Middle frontal gyrus (tissue), 1 donor: ENCODE results near the gene PDLIM7.
A peak's percentile ranks its signal among the peaks of the same experiment; 100 is the strongest.
"Not testable (repeated sequence)": the region's sequence is repeated elsewhere in the genome, so short reads cannot be mapped to it uniquely, and the experiment has no call there.

Experiments used
- DNase-seq: peaks from one replicate; pipeline ENCODE4 v3.0.0-alpha.2; 2015; ENCODE audit warnings: low spot score; ENCODE audit errors: extremely low spot score

PDLIM7 gene, protein sequence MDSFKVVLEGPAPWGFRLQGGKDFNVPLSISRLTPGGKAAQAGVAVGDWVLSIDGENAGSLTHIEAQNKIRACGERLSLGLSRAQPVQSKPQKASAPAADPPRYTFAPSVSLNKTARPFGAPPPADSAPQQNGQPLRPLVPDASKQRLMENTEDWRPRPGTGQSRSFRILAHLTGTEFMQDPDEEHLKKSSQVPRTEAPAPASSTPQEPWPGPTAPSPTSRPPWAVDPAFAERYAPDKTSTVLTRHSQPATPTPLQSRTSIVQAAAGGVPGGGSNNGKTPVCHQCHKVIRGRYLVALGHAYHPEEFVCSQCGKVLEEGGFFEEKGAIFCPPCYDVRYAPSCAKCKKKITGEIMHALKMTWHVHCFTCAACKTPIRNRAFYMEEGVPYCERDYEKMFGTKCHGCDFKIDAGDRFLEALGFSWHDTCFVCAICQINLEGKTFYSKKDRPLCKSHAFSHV

DNA sequence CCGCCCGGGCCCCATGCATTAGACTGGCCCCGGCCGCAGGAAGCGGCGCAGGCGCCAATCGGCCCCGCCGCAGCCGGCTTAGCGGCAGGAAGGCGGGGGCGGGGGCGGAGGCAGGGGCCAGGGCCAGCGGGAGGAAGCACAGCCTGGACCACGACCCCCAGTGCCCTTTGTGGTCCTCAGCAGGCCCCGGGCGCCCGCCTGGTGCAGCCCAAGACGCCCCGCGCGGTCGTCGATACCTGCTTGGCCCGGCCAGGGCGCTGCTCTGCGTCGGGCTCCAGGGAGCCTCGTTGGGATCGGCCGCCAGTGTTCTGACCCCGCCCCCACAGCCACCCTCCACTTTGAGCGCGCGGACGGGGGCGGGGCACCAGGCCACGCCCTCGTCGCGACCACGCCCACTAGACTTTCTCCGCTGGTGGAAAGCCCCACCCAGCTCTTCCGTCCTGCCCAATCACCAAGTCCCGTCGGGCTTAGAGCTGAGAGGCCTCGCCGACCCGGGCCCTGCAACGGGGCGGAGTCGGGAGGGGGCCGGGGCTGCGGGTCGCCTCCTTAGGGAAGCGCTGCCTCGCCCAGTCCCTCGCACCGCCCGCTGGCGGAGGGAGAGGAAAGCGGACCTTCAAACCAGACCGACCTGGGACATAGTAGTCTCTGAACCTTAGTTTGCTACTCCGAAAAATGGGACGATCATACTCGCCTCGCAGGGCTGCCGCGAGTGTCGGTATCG, at the start of gene PDLIM7:
PDLIM7 (minus strand) TSS at position 313 of the 721 bp plus-strand sequence. CDS start 1,092 bp downstream, outside the sequence.
- peak; percentile 79 for DNase-seq

DNA sequence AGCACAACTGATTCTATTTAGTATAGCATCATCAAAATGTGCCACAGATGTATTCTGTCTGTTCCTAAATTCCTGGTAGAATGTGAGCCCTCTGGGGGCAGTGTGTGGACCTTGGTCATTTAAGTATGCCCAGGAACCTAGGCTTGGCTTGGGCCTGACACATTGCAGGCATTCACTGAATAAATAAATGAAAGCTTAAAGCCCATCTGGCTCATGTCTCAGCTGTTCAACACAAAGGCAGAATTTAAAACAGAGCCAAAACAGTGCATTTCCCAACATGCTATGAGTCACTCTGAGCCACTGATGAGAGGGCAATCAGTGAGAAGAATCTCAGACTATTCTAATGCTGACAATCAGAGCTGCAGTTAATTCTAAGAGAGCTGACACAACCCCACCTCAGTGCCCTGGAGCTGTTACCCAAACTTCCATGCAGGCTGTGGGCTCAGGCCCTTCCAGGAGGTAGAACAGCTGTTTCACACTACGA, 48.9 kb upstream of the PDLIM7 start:
- peak; percentile 57 for DNase-seq

DNA sequence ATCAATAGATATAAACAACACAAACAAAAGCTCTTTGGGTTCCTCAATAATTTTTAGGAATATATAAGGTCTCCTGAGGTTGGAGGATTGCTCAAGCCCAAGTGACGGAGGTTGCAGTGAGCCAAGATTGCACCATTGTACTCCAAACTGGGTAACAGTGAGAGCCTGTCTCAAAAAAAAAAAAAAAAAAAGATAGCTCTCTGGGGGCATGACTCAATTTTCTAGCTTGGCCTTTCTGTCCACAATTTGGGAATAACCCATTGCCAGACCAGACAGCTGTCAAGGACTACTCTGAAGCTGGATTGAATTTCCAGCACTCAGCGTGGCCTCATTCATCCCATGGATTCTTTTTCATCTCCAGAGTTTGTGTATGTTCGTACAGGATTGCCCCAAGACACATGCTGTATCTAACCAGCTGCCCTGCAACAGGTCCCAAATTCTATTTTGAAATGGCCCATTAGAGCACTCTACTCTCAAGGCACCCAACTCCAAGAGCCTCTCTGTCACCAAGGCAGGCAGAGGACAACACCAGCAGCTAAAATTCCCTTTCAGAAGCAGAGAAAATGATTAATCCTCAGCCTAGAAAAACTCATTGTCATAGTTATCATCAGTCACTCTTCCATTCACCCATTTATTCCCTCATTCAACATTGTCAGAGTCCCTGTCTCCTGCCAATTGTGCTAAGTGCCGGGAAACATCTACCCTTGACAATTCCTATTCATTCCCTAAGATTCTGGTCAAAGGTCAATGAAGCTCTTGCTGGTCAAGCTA, 48.3 kb upstream of the PDLIM7 start:
- no peak for DNase-seq

DNA sequence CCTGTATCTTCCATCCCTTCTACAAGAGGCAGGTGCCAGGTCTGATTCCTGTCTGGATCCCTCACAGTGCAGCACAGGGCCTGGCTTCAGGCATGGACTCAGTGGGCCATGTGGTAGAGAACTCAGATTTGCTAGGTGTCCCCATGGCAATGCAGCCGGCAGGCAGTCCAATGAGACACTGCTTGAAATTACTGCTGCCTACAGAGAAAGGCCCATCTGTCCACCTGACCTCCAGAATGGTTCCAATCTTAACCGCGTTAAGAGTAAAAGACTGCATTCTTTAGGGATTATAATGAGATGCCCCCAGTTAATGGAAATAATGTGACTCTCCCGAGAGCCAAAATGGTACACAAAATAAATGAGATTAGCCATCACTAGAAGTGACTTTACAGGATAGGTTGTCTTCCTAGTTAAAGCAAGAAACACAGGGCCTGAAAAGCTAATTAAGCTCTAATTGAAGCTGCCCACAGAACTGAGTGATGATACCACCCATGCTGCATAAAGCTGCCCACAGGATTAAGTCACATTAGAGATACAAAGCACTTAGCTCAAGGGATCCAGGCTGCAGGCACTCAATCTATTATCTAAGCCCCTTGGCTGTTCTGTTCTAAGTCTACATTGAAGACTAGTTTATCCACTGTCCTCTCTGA, 45.5 kb upstream of the PDLIM7 start:
- DNase-seq, result no peak

DNA sequence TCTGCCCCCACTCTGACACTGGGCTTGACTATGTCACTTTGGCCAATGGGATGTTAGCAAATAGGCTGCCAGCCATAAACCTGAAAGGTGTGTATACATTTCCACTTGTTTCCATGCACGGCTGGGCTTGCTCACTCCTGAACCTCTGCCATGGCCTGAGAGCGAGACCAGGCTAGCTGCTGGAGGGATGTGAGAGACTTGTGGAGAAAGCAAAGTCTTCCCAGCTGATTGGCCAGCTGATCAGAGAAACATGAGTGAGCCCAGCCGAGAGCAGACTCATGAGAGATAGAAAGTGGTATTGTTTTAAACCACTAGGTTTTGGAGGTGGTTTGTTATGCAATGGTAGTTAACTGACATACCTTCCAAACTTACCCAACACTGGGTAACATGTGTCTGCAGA, 43.0 kb upstream of the PDLIM7 start:
- no peak for DNase-seq

DNA sequence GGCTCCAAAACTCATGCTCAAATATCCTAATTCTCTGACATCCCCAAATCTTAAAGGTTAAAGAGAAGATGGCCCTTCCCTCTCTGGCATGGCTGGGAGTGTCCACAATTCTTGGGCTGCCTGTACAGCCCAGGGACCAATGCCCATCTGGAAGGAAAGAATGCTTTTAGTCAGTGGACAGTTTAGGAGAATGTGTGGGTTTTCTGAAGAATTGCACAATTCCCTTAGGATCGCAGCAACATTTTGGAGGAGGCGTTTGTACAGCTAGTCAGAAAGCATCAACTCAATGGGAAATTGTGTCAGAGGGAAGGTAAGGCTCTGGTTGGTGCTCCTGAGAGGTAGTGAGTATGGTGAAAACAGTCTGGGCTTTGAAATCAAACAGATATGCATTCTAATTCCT, 42.0 kb upstream of the PDLIM7 start:
- no peak for DNase-seq

DNA sequence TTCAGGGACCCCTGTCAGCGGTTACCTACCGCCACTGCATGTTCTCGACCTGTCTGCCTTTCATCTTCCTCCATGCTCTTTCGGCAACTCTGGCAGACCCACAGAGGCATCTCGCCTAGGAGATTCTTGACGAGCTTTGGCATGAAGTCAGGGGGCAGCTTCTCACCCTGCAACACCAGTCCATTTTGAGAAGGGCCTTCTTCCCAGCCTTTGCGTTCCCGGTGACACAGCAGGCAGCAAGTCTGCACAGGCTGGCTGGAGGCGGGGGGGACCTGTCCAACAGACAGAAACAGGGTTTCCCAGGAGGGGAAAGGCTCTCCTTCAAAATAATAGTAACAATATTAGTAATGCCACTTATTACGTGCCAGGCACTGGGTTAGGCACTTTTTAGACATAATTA, 41.5 kb upstream of the PDLIM7 start:
- no peak for DNase-seq

DNA sequence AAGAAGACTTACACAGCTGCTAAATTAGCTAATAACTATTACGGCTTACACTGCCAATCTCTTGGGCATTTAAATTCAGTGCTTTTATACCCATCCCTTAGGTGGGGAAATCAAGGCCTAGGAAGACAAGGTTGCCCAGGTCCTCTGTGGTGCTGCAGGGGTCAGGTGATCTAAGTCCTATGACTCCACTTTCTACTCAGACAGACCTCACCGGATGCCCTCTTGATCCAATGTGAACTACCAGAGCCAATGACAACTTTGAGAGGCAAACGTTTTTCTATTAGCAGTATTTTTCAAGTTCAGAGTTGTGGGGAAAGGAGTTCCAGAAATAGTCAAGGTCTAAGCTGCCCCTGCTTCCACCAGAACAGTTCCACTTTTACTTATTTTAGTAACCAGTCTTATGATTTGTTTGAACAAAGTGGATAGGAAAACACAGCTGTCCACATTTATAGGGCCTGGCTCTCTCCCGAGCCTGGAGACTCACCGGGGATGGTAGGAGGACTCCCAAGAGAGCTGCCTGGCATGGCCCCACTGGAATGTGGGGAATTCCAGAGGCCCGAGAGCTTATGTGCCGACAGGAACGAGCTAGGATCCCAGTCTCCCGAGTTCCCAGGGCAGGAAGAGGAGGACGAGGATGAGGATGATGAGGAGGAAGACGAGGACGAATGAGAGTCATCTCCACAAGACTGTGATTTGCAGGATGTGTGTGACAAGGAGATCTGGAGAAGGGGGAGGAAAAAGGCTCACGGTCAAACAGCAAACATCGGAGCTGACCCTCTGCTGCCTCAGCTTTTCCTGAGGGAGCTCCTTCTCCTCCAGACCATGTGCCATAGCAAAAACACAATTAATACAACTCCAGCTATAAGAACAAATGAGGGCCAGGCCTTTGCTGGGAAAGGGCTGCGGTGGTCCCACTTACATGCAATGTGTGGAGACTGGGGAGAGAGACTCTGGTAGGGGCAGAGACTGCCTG, 40.3 kb upstream of the PDLIM7 start:
- DNase-seq, result peak; percentile 11

DNA sequence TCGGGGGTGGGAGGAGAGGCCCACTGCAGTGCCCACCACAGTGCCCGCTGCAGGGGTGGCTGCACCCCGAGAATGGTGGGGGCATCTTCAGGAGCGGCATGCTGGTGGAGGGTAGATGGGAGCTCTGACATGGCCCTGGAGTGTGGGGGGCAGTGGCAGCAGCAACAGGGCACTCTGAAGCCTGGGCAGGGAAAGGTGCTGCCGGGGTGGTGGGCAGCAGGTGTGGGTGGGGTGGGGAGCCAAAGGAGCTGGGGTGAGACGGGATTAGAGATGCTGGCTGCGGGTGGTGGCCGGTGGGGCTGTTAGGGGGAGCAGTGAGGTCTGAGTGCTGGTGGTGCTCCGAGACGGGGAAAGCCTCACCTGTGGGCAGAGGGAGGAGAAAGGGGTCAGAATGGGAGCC, 39.0 kb upstream of the PDLIM7 start:
- DNase-seq, result no peak

DNA sequence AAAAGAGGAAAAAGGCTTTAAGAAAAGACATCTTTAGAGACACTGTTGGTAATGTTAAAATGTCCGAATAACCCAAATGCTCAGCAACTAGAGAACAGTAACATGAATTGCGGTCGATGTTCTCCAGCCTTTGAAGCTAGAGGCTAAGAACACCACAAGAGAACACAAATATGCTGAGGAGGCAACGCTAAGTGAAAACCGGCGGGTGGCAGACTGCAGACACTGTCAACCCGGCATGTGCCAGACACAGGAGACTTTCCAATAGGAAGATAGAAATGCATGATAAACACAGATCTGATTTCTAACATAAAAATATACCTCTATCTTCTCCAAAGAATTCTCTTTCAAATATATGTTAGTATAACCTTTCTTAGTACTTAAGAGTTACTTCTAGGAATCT, 37.7 kb upstream of the PDLIM7 start:
- no peak for DNase-seq

DNA sequence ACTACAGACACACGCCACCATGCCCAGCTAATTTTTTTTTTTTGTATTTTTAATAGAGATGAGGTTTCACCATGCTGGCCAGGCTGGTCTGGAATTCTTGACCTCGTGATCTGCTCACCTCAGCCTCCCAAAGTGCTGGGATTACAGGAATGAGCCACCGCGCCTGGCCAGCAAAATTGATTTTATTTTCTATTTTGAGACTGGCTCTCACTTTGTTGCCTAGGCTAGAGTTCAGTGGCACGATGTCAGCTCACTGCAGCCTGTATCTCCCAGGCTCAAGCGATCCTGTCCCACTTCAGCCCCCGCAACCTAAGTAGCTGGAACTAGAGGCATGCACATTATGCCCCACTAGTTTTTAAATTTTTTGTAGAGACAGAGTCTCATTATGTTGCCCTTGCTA, 37.0 kb upstream of the PDLIM7 start:
- not testable (repeated sequence) for DNase-seq

DNA sequence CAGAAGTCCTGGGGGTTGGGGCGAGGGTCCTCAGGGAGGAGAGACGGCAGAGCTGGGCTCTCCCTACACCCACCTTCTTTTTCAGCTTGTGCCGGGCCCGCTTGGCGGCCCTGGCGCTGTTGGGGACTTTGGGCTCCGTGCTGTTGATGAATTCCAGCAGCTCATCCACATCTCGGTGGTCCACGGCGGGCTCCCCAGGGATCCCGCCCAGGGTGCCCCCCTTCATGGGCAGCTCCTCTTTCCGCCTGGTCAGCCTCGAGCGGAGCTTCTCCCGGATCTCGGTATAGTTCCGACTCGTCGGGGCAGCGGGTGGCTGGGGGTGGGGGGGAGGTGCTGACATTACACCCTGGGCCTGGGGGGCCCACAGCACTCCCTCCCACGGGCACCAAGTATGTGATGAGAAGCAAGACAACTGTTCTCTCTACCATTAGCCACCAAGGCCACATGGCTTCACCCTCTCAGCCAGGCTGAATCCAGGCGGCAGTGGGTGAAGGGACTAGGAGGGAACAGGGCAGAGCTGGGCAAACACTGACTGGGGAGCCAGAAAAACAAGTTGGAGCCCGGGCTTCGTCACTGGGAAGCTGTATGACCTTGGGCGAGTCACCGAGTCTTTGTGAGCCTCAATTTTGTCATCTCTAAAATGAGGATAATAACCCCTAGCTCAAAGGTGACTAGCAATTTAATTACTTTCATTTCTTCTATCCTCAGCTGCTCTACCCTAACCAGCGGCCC, 34.0 kb upstream of the PDLIM7 start:
- no peak for DNase-seq

DNA sequence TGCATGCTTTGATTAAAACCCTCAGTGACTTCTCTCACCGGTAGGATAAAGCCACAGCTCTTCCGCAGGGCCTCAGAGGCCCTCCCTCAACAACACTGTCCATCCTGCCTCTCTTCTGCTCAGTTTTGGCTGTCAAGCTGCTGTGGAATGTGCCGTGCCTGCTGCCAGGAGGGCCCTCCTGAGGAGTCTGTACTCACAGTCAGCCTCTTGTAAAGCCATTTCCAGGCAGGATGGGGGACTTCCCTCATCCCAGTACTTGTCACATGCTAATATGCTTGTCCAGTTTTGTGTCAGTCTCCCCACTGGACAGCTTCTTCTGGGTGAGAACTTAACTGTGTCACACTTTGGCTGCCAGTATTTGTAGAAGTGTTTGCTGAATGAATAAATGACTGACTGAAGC, 33.2 kb upstream of the PDLIM7 start:
- no peak for DNase-seq

DNA sequence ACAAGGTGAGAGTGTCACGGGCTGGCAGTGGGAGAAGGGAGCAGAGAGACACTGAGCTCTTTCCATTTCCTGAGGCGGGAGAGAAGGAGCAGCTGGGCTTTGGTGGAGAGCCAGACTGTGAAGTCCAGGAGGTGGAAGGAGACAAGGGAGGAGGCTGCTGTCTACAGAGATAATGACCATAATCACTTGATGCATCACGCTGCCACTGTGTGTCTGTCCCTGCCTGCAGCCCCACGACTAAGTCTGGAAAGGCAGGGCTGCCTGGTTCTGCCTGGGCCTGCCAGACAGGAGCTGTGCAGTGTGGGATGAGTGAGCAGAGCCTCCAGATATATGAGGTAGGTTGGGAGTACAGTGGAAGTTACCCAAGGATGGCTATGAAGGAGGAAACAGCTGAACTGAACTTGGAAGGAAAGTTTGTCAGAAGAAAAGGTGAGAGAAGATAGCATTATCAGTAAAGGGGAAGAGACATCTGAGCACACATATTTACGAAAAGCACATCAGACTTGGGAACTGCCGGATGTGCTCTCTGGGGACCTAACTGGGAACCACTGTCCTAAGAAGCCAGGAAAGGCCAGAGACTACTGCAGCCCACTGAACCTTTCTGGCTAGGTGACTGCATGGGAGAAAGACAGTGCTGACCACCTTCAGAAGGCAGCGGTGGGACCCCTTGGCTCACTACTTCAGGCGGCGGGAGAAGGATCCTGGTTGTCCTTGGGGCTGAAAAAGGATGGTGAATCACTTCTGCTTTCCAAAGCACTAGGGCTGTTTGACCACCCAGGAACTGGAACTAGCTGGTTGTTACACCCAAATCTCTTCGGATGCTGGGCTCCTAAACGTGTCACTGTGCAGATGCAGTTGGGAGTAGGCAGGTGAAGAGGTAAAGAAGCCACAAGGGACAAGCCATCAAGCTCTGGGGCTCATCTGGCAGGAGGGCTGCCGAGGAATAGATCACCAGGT, 32.1 kb upstream of the PDLIM7 start:
- DNase-seq, result no peak

DNA sequence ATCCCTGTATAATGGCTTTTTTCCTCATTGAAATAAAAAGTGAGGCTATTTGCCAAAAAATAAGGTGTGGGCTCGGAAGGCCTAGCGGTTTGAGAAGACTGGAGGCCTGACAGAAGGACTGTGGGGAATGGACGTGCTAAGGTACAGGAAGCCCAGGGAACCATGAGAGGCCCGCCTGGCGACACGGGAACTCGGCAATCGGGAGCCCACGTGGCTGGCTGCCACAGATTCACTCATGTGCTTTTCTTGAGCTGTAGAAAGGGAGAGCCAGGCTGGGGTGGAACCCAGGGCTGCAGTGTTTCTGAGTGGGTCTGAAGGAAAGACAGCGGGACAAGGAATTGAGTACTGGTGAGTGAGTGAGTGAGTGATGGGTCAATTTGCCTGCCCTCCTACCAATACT, 31.2 kb upstream of the PDLIM7 start:
- no peak for DNase-seq

DNA sequence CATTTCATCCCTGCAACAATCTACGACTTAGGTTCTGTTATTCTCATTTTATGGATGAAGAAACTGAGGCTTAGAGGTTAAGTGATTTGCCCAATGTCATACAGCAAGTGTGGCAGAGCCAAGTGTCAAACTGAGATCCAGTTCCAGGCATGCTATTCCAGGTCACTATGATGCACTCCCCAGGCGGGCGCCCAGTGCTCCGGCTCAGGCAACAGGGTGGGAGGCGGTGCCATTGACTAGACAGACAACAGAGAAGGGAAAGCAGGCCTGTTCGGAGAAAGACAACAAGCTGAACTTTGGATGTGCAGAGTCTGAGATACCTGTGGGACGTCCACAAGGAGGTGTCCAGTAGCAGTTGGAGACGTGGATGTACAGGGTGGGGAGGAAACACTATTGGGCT, 30.2 kb upstream of the PDLIM7 start:
- DNase-seq, result no peak

DNA sequence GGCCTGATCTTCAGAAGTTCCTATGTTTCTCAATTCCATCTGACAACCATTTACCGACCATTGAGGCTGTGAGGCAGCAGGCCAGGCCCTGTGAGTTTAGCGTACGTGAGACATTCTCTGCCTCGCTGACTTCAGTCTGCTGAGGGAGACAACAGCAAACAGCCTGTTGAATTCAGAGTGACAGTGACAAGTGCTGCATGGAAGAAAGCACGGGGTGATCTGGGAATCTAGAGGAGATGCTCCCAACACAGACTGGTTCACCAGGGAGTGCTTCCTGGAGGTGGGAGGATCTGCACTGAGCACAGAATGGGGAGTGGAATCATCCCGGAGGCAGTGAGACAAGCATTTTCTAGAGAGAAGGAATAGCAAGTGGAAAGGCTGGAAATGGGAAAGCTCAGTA, 29.4 kb upstream of the PDLIM7 start:
- DNase-seq, result no peak

DNA sequence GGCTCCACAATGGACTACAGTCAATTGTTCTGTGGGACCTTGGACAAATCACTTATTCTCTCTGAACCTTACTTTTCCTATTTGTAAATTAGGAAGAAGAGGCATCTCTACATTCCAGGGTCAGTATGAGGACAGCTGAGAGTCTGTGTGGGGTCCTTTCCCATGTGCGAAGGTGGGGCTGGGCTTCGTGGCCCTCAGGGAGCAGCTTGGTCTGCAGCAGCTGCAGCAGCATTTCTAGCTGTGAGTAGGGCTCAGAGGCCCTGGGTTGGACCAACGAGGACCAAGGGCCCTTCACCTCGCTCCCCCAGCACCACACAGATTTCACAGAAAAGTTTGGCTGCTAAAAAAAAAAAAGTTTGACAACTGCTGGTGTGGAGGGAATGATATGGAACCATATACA, 28.8 kb upstream of the PDLIM7 start:
- DNase-seq, result no peak
